Activated CD8-positive, alpha-beta memory T cell treated with anti-CD3 and anti-CD28 coated beads, Interleukin-2, amount 10 ng/mL, durations not matched to agents 7 days and 5 days (primary cell): ENCODE results near the gene DDI2. TPM values are rescaled to one million over a fixed set of nuclear protein-coding genes. Genes with fewer than 3 reads are reported as not detected.
"Not testable (repeated sequence)": the region's sequence is repeated elsewhere in the genome, so short reads cannot be mapped to it uniquely, and the experiment has no call there.

Source experiments
- ATAC-seq: fragments of 150-1000 bp; cut with Tn5 transposase; one replicate; pipeline ENCODE4 v1.10.0; 2021; ENCODE audit warnings: moderate library complexity
- CTCF ChIA-PET: fragments of 350-600 bp; sonication (Branson Sonifier 250); formaldehyde crosslinking; loops from one replicate; lab custom pipeline; 2021; ENCODE audit warnings: antibody characterized with exemption; lab: Charles Lee
- DNase-seq: peaks from one replicate; pipeline ENCODE4 v3.0.0-alpha.2; 2020
- H3K27ac Mint-ChIP-seq: one replicate; pipeline ENCODE4 v1.8.0; 2021; ENCODE audit warnings: mild to moderate bottlenecking, mixed read lengths
- H3K27me3 Mint-ChIP-seq: one replicate; pipeline ENCODE4 v1.8.0; 2021; ENCODE audit warnings: mixed read lengths
- H3K36me3 Mint-ChIP-seq: one replicate; pipeline ENCODE4 v1.8.0; 2021; ENCODE audit warnings: mild to moderate bottlenecking, mixed read lengths
- H3K4me1 Mint-ChIP-seq: one replicate; pipeline ENCODE4 v1.8.0; 2021; ENCODE audit warnings: mixed read lengths
- H3K4me3 Mint-ChIP-seq: one replicate; pipeline ENCODE4 v1.8.0; 2021; ENCODE audit warnings: mild to moderate bottlenecking, moderate library complexity, mixed read lengths
- H3K9me3 Mint-ChIP-seq: one replicate; pipeline ENCODE4 v1.8.0; 2022; ENCODE audit warnings: low read depth, mixed read lengths
- total RNA-seq, 2 experiments: library from RNA; stranded (reverse); gene quantifications; one replicate each; pipeline ENCODE4 v1.2.3, GENCODE V29; 2021

Gene DDI2
- total RNA-seq, 2 experiments from 2014 or later, result 24.0 to 31.4 TPM

DNA sequence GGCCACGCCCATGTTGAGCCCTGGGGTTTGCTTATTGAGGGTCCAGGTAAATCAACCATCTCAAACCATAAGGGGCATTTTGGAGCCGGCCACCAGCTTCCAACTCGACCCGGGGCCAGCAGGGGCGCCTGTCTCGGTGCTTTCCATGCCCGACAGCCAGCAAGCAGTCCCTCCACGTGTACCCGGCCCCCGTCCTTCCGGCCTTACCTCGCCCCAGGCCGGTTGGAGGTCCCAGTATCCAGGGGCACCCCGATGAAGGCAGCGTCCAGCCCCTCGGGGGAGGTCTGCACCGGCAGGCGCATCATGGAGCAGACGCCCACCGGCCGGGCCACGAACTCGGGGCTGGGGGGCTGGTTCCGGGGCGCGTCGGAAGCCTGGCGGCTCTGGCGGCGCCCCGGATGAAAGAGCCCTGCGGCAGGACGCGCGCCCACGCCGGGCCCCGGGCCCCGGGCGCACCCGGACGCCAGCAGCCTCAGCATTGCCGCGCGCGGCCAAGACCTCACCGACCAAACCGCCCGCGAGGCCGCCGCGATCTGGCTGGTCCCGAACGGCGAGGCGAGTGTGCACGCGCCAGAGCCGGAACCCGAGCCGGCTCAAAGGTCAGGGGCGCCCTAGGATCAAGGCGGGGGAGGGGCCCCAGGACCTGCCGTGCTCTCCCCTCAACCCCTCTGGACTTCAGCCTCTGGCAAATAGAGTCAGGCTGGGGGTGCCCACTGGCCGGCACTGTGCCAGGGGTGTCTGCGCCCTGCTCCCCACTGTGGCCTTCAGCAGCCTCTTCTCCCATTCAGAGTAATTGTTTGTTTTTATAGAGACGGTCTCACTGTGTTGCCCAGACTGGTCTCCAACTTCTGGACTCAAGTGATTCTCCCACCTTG, 32.5 kb upstream of the DDI2 start, which contains the start of gene AGMAT:
Gene AGMAT (minus strand): TSS at position 563 of the 875 bp plus-strand sequence. CDS start 84 bp downstream, at position 479.
- peaks cover 27% of the 10 kb centered on the region for H3K4me1 Mint-ChIP-seq
- peak within 1 kb of the TSS; percentile 74 for H3K4me3 Mint-ChIP-seq
- H3K27ac Mint-ChIP-seq, result peak within 1 kb of the TSS; percentile 82
- H3K36me3 Mint-ChIP-seq, result peaks cover 13% of the 10 kb centered on the region
- ATAC-seq, result peak; percentile 85
- DNase-seq, result peak; percentile 75
- no peaks in the 10 kb centered on the region for H3K27me3 Mint-ChIP-seq
- no peaks in the 10 kb centered on the region for H3K9me3 Mint-ChIP-seq
- CTCF ChIA-PET, result interaction anchor here (0.9 kb wide), 1 partner anchor 8 kb away, joined by 3 read pairs; no protein-coding TSS in a partner anchor

DNA sequence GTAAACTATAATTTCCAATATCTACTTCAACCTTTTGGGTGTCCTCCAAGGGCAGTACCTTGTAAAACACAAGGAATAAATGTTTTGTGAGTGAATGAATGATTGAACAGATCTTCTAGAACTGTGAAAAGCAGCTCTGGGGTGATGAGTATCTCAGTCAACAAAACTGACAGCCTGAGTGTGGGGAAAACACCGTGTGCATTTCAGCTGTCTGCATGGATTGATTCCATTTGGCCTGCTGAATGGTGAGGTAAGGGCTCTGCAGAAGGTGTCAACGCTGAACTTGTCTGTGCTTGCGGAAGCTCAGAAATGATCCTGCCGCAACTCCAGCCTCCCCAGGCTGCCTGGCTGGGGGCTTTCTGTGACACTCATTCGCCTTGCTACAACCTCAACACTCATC, 25.0 kb upstream of the DDI2 start:
- CTCF ChIA-PET, result interaction anchor here (1.0 to 1.6 kb wide), 4 partner anchors 8 to 149 kb away, joined by 3 to 10 read pairs (median 3); no protein-coding TSS in a partner anchor
- ATAC-seq, result no peak
- no peak overlapping the region for H3K27ac Mint-ChIP-seq
- DNase-seq, result no peak
- peaks cover 3% of the 10 kb centered on the region for H3K27me3 Mint-ChIP-seq
- H3K4me1 Mint-ChIP-seq, result peaks cover 2% of the 10 kb centered on the region
- H3K4me3 Mint-ChIP-seq, result no peak overlapping the region
- H3K36me3 Mint-ChIP-seq, result peaks cover 11% of the 10 kb centered on the region
- no peaks in the 10 kb centered on the region for H3K9me3 Mint-ChIP-seq

DNA sequence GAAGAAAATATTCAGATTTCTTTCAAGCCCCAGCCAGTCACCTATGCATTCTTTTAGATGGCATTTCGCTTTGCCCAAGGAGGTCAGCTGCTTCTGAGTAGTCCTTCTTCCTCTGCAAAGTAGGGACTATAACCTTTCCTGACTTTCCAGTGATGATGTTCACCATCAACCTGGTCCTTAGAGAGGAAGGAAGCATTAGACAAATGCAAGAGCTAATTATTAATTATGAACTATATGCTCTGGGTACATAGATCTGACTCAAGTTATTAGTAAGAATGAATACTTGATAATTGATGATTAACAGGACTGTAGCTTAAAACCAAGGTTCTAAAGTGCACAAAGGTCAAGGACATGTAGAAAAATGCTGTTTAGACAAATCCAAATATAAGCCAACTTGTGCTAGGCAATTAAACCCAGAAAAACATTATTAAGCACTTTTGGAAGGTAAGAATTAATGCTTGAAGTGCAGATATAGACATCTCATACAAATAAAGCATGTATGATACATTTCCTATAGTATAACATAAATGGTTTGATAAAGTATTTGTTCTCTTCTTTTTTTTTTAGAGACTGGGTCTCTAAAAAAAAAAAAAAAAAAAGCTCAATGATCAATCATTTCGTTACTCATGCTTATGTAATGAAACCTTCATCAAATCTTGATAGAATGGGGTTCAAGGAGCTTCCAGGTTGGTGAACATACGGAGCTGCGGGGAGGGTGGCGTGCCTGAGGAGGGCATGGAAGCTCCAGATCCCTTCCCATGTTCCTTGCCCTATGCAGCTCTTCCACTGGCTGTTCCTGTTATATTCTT, 21.2 kb upstream of the DDI2 start:
- Mint-ChIP-seq H3K36me3 (no peaks in the 10 kb centered on the region), H3K27ac (no peak overlapping the region), H3K4me1 (peaks cover 2% of the 10 kb centered on the region), H3K27me3 (peaks cover 10% of the 10 kb centered on the region), H3K4me3 (no peak overlapping the region), H3K9me3 (no peaks in the 10 kb centered on the region)
- ATAC-seq, result no peak
- CTCF ChIA-PET, result interaction anchor here (0.6 to 4.4 kb wide), 6 partner anchors 22 to 803 kb away, joined by 3 to 37 read pairs (median 4); no protein-coding TSS in a partner anchor
- no peak for DNase-seq

DNA sequence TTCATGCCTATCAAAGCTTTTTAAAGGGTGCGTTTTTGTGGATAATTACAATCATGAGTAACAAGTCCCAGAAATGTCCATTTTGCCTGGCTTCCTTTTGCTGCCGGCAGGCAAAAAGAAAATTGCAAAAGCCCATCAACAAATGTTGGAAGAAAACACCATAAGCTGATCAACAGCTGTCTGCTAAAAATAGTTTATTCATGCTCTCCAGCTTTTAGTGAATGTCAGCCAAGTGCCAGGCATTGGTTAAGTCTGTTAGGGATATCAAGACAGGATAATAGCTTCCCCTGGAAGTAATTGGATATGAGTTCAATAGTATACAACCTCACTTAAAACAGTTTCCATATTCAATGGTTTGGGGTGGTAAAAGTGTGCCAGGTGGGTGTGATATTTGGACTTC, 18.8 kb upstream of the DDI2 start:
- DNase-seq (no peak), ATAC-seq (no peak)
- H3K9me3 Mint-ChIP-seq, result no peaks in the 10 kb centered on the region
- H3K4me1 Mint-ChIP-seq, result peaks cover 5% of the 10 kb centered on the region
- no peak overlapping the region for H3K27ac Mint-ChIP-seq
- H3K4me3 Mint-ChIP-seq, result no peak overlapping the region
- CTCF ChIA-PET, result interaction anchor here (1.1 kb wide), 1 partner anchor 143 kb away, joined by 7 read pairs; no protein-coding TSS in a partner anchor
- no peaks in the 10 kb centered on the region for H3K36me3 Mint-ChIP-seq
- peaks cover 10% of the 10 kb centered on the region for H3K27me3 Mint-ChIP-seq

DNA sequence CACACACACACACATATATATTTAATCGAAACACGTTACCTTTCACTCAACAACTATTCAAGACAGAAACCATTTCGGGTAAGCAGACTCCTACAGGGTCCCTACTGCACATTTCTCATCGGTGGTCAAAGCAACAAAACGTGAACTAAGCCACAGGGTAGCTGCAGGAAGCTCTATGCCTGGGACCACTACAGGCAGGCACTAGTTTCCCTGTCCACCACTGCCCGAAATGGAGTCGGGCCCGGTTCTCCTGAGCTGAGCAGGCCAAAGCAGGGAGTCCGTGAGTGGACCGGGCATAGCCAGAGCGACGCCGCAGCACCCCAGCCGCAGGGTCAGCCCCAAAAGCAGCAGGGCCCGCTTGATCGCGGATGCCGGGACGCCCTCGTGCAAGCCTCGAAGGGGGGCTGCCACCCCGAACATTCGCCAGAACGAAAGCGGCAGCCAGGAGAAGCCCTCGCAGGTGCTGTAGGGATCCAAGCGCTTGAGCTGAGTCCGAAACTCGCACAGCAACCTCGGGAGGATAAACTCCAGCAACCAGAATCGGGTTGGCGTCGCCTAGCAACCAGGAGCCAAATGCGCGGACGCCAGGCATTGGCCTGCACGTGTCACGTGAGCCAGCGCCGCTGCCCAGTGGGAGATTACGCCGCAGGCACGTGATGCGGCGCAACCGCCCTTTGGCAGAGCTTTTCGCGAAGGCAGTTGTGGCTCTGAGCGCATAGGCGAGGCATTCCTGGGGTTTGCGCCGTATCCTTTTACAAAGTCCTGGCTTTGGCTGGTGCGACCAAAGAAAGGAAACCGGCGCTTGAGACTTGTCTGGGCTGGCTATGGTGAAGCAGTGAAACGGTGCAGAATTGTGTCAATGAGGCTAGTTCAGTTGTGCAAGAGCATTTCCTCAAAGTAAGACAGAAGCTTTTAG, 13.9 kb upstream of the DDI2 start:
- peak; percentile 98 for ATAC-seq

DNA sequence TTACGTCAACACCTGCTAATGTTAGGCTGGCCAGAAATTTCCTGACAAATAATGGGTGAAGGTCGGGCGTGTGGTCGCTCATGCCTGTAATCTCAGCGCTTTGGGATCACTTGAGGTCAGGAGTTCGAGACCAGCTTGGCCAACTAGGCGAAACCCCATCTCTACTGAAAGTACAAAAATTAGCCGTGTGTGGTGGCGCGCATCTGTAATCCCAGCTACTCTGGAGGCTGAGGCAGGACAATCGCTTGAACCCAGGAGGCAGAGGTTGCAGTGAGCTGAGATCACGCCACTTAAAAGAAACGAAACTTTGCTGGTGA, 13.3 kb upstream of the DDI2 start:
- Mint-ChIP-seq H3K4me1 (peaks cover 11% of the 10 kb centered on the region), H3K4me3 (peak overlapping the region; percentile 58)
- not testable (repeated sequence) for DNase-seq, H3K27ac Mint-ChIP-seq, H3K36me3 Mint-ChIP-seq, H3K9me3 Mint-ChIP-seq, H3K27me3 Mint-ChIP-seq, ATAC-seq
- CTCF ChIA-PET, result interaction anchor here (1.0 to 2.8 kb wide), 6 partner anchors 10 to 452 kb away, joined by 3 to 20 read pairs (median 6); partner anchors contain the start of gene DDI2

More for the DNA sequence above, 13.9 kb upstream of the DDI2 start:
- no peaks in the 10 kb centered on the region for H3K9me3 Mint-ChIP-seq
- H3K4me3 Mint-ChIP-seq, result peak overlapping the region; percentile 58
- DNase-seq, result peak; percentile 96
- peak overlapping the region; percentile 33 for H3K27ac Mint-ChIP-seq
- peaks cover 10% of the 10 kb centered on the region for H3K27me3 Mint-ChIP-seq
- H3K36me3 Mint-ChIP-seq, result no peaks in the 10 kb centered on the region
- peaks cover 11% of the 10 kb centered on the region for H3K4me1 Mint-ChIP-seq
- CTCF ChIA-PET, result interaction anchor here (1.0 to 2.8 kb wide), 6 partner anchors 9 to 452 kb away, joined by 3 to 20 read pairs (median 6); partner anchors contain the start of gene DDI2

DNA sequence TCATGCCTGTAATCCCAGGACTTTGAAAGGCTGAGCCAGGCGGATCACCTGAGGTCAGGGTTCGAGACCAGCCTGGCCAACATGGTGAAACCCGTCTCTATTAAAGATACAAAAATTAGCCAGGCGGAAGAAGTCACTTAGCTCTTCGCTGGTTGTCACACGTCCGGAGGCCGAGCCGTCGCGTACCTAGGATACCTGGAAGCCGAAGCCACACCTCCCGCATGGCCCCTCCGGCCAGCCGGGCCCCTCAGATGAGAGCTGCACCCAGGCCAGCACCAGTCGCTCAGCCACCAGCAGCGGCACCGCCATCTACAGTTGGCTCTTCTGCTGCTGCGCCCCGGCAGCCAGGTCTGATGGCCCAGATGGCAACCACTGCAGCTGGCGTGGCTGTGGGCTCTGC, 12.9 kb upstream of the DDI2 start:
- H3K4me3 Mint-ChIP-seq, ATAC-seq: not testable (repeated sequence)

DNA sequence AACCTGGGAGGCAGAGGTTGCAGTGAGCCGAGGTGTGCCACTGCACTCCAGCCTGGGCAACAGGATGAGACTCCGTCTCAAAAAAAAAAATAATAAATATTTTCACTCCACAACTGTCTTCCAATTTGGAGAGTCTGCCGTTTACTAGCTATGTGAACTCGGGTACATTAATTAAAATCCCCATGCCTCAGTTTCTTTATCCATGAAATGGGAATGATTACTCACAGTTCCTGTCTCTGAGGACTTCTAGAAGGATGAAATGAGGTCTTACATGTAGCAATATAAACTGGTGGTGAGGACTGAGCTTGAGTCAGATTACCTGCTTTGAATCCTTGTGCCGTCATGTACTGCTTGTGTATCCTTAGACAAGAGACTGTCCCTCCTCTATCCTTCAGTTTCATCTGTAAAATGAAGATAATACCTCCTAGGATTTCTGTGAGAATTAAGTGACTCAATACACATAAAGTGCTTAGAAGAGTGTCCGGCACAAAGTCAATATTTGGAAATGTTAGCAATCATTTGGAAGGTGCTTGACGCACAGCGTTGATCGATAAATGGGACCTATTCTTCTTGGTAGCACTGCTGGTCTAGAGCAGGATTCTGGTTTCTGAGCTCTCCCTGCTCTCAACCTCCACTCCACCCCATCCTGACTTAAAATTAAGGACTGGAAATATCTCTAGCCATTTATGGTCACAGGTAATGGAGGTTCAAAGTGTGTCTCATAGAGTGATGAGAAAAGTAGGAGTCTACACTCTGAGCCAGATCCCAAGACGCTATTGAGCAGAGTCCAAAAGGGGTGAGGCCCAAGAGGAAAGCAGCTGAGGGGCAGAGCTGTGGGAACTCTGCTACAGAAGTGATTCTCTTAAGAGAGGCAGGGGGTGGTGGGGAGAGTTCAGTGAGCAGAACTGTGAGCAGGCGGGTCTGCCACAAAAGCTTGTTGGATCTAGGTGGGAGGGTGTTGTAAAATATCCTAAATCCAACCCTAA, 11.6 kb upstream of the DDI2 start:
- Mint-ChIP-seq H3K9me3 (no peaks in the 10 kb centered on the region), H3K27ac (no peak overlapping the region), H3K36me3 (no peaks in the 10 kb centered on the region), H3K27me3 (peaks cover 10% of the 10 kb centered on the region), H3K4me1 (peaks cover 11% of the 10 kb centered on the region), H3K4me3 (no peak overlapping the region)
- CTCF ChIA-PET, result interaction anchor here (1.2 to 2.8 kb wide), 2 partner anchors 11 to 135 kb away, joined by 3 to 10 read pairs; no protein-coding TSS in a partner anchor
- no peak for DNase-seq
- ATAC-seq, result no peak

More for the DNA sequence above, 12.9 kb upstream of the DDI2 start:
- not testable (repeated sequence) for H3K36me3 Mint-ChIP-seq, H3K27ac Mint-ChIP-seq, H3K9me3 Mint-ChIP-seq, H3K27me3 Mint-ChIP-seq, DNase-seq
- peaks cover 11% of the 10 kb centered on the region for H3K4me1 Mint-ChIP-seq
- CTCF ChIA-PET, result interaction anchor here (1.0 to 2.8 kb wide), 5 partner anchors 10 to 137 kb away, joined by 3 to 20 read pairs (median 7); partner anchors contain the start of gene DDI2

DNA sequence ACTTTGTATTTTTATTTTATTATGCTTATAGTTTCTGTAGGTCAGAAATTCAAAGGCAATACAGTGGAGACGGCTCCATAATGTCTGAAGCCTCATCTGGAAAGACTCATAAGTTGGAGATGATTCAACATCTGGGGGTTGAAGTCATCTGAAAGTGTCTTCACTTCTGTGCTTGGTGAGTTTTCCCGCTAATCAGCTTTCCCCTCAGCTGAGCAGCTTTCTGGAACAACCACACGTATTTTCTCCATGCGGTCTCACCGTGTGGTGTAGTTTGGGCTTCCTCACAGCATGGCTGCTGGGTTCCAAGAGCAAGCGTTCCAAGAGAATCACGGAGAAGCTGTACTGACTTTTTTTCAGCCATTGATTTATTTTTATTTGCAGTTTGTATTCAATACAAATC, 7.6 kb upstream of the DDI2 start:
- no peak for DNase-seq
- Mint-ChIP-seq H3K4me3 (no peak overlapping the region), H3K36me3 (no peaks in the 10 kb centered on the region), H3K4me1 (no peaks in the 10 kb centered on the region), H3K9me3 (no peaks in the 10 kb centered on the region), H3K27ac (no peak overlapping the region), H3K27me3 (peaks cover 10% of the 10 kb centered on the region)
- no peak for ATAC-seq
- CTCF ChIA-PET, result no interaction called here

DNA sequence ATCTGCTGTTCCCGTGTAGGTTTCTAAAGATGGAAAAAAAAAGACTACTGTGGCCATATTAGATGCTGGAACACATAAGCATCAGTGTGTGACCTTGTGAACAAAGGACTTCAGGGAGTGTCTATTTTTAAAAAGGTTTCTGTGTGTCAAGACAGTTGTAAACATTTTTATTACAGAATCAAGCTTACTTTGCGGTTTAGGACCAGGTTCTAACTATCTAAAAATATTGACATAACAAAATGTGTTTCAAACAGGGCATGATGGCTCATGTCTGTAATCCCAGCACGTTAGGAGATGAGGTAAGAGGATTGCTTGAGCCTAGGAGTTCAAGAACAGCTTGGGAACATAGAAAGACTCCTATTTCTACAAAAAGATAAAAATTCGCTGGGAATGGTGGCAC, 7.1 kb upstream of the DDI2 start:
- ATAC-seq (no peak), DNase-seq (no peak)
- H3K27ac Mint-ChIP-seq, result no peak overlapping the region
- H3K4me1 Mint-ChIP-seq, result no peaks in the 10 kb centered on the region
- CTCF ChIA-PET, result no interaction called here
- H3K27me3 Mint-ChIP-seq, result peaks cover 10% of the 10 kb centered on the region
- H3K4me3 Mint-ChIP-seq, result no peak overlapping the region
- no peaks in the 10 kb centered on the region for H3K9me3 Mint-ChIP-seq
- no peaks in the 10 kb centered on the region for H3K36me3 Mint-ChIP-seq

DNA sequence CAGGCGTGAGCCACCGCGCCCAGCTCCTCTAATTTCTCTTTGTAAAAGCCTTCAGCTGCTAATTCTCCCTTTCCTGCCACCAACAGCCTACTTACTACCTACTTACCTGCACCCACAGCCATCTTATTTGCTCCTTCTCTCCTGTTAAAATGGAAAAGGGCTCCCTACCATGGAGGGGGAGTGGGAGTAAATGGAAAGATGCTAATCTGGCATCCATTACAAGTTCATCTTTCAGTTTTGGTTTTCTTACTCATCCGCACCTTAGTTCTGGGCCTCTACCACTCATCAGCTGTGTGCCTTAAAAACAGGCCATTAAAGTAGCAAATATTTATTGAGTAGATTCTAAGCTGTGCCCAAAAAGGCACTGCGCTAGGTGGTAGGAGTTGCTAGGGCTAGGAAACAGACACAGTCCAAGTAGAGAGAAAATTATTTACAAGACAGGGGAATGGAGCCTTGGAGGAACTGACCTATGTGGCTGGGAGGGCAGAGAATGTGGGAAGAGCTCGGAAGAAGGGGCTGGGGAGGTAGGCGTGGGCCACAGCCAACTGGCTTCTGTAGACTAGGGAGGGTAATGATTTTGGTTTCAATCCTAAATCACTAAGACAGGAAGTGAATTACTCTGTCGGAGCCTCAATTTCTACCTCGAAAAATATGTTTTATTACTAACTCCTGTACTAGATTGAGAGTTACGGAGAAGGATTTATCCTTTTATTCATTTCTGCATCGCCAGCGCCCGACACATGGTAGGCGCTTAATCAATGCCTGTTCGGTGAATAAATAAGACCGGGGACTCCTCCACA, 685 bp upstream of the DDI2 start:
- DNase-seq, result no peak
- ATAC-seq, result peak; percentile 10
- H3K27me3 Mint-ChIP-seq, result no peaks in the 10 kb centered on the region
- H3K36me3 Mint-ChIP-seq, result peaks cover 7% of the 10 kb centered on the region
- H3K9me3 Mint-ChIP-seq, result no peaks in the 10 kb centered on the region
- peak overlapping the region; percentile 80 for H3K4me3 Mint-ChIP-seq
- peak overlapping the region; percentile 94 for H3K27ac Mint-ChIP-seq
- peaks cover 34% of the 10 kb centered on the region for H3K4me1 Mint-ChIP-seq
- CTCF ChIA-PET, result interaction anchor here (4.2 kb wide), 1 partner anchor 13 kb away, joined by 20 read pairs; no protein-coding TSS in a partner anchor
